DND-41 (cell line): ENCODE measurements around the gene DDIAS.
"Not testable (repeated sequence)": the region's sequence is repeated elsewhere in the genome, so short reads cannot be mapped to it uniquely, and the experiment has no call there.

Experiments
- ATAC-seq: fragments of 200-7000 bp; cut with Tn5 transposase; 3 replicates; pipeline ENCODE4 v1.9.1; 2021; ENCODE audit warnings: low read depth; ENCODE audit not compliant: insufficient read depth
- DNase-seq: peaks from one replicate; pipeline ENCODE4 v3.0.0-alpha.2; 2020
- H2AFZ ChIP-seq: 2 replicates; pipeline ENCODE4 v1.6.0; 2012; ENCODE audit warnings: low read depth, low read length
- H3K27ac ChIP-seq: 2 replicates; pipeline ENCODE4 v1.5.1; 2012; ENCODE audit warnings: low read length, inconsistent platforms
- H3K27me3 ChIP-seq: fragments of 200-600 bp; sonication (generic); 2 replicates; pipeline ENCODE4 v1.6.0; 2012; ENCODE audit warnings: low read length, mild to moderate bottlenecking, inconsistent platforms; ENCODE audit not compliant: insufficient read depth, poor library complexity
- H3K36me3 ChIP-seq: 2 replicates; pipeline ENCODE4 v1.5.1; 2012; ENCODE audit warnings: low read length, inconsistent platforms; ENCODE audit not compliant: insufficient read depth
- H3K4me1 ChIP-seq: 2 replicates; pipeline ENCODE4 v1.5.1; 2012; ENCODE audit warnings: mild to moderate bottlenecking, low read length; ENCODE audit not compliant: insufficient read depth
- H3K4me2 ChIP-seq: 2 replicates; pipeline ENCODE4 v1.6.0; 2012; ENCODE audit warnings: mild to moderate bottlenecking, moderate library complexity, low read length, inconsistent platforms; ENCODE audit not compliant: insufficient read depth
- H3K4me3 ChIP-seq, 2 experiments: fragments of 200-600 bp in 1 of 2; shearing (Covaris generic) in 1 of 2; 2 replicates each; pipeline ENCODE4 v1.5.1; 2012 to 2016; ENCODE audit warnings: inconsistent platforms in 2 of 2, low read length in 2 of 2, mild to moderate bottlenecking in 2 of 2, low read depth in 1 of 2, moderate library complexity in 1 of 2
- H3K79me2 ChIP-seq: 2 replicates; pipeline ENCODE4 v1.6.0; 2012; ENCODE audit warnings: low read length, inconsistent platforms; ENCODE audit not compliant: insufficient read depth
- H3K9ac ChIP-seq: 2 replicates; pipeline ENCODE4 v1.6.0; 2012; ENCODE audit warnings: low read depth, mild to moderate bottlenecking, inconsistent platforms, low read length, moderate library complexity
- H3K9me3 ChIP-seq: 2 replicates; pipeline ENCODE4 v1.5.1; 2012; ENCODE audit warnings: low read length, moderate library complexity, mild to moderate bottlenecking, inconsistent platforms; ENCODE audit not compliant: insufficient read depth, severe bottlenecking
- H4K20me1 ChIP-seq: 2 replicates; pipeline ENCODE4 v1.6.0; 2012; ENCODE audit warnings: low read length; ENCODE audit not compliant: insufficient read depth
- EZH2 ChIP-seq: IDR thresholded peaks from 3 replicates; pipeline ENCODE4 v1.6.1; 2012; ENCODE audit warnings: borderline replicate concordance, low read depth, mild to moderate bottlenecking, moderate library complexity, low read length, inconsistent platforms; ENCODE audit not compliant: severe bottlenecking
- TF ChIP-seq, protein P1 (sequence below): IDR thresholded peaks from 2 replicates; pipeline ENCODE4 v1.5.1; 2012; ENCODE audit warnings: borderline replicate concordance, low read length, moderate library complexity, mild to moderate bottlenecking; ENCODE audit not compliant: poor library complexity, severe bottlenecking; ENCODE audit errors: extremely low read depth

The DDIAS gene

GRCh38 chr11:82944198-82944597 lies 42.7 kb downstream of the DDIAS start:
- DNase-seq (no peak), ATAC-seq (no peak)
- Histone ChIP-seq H3K9me3 (no peaks in the 10 kb centered on the region), H3K4me3 (no peak overlapping the region), H3K79me2 (no peaks in the 10 kb centered on the region), H3K4me1 (no peaks in the 10 kb centered on the region), H3K27ac (no peak overlapping the region), H3K4me2 (no peak overlapping the region), H3K36me3 (no peaks in the 10 kb centered on the region), H3K9ac (no peak overlapping the region), H2AFZ (no peak overlapping the region), H3K27me3 (no peaks in the 10 kb centered on the region), H4K20me1 (no peaks in the 10 kb centered on the region)
- TF ChIP-seq EZH2, result no peak
- TF ChIP-seq, protein P1, sequence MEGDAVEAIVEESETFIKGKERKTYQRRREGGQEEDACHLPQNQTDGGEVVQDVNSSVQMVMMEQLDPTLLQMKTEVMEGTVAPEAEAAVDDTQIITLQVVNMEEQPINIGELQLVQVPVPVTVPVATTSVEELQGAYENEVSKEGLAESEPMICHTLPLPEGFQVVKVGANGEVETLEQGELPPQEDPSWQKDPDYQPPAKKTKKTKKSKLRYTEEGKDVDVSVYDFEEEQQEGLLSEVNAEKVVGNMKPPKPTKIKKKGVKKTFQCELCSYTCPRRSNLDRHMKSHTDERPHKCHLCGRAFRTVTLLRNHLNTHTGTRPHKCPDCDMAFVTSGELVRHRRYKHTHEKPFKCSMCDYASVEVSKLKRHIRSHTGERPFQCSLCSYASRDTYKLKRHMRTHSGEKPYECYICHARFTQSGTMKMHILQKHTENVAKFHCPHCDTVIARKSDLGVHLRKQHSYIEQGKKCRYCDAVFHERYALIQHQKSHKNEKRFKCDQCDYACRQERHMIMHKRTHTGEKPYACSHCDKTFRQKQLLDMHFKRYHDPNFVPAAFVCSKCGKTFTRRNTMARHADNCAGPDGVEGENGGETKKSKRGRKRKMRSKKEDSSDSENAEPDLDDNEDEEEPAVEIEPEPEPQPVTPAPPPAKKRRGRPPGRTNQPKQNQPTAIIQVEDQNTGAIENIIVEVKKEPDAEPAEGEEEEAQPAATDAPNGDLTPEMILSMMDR, result no peak

DNA sequence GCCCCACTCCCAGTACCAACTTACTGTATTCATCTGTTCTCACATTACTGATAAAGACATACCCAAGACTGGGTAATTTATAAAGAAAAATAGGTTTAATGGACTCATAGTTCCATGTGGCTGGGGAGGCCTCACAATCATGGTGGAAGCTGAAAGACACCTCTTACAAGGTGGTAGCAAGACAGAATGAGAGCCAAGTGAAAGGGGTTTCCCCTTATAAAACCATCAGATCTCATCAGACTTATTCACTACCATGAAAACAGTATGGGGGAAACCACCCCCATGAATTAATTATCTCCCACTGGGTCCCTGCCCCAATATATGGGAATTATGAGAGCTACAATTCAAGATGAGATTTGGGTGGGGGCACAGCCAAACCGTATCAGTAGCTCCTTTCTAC lies 43.5 kb downstream of the DDIAS start:
- not testable (repeated sequence) for H3K4me2 ChIP-seq, H3K27me3 ChIP-seq, H3K9me3 ChIP-seq, H3K4me1 ChIP-seq, H4K20me1 ChIP-seq, ATAC-seq, H3K27ac ChIP-seq, DNase-seq, H3K36me3 ChIP-seq, H3K9ac ChIP-seq, H2AFZ ChIP-seq, H3K4me3 ChIP-seq, H3K79me2 ChIP-seq

GRCh38 chr11:82945682-82946081 lies 44.1 kb downstream of the DDIAS start:
- H3K79me2 ChIP-seq, result no peaks in the 10 kb centered on the region
- no peaks in the 10 kb centered on the region for H3K36me3 ChIP-seq
- H3K4me1 ChIP-seq, result no peaks in the 10 kb centered on the region
- H2AFZ ChIP-seq, result no peak overlapping the region
- H3K4me3 ChIP-seq, result no peak overlapping the region
- DNase-seq (no peak), ATAC-seq (no peak)
- H4K20me1 ChIP-seq, result no peaks in the 10 kb centered on the region
- peaks cover 3% of the 10 kb centered on the region for H3K9me3 ChIP-seq
- H3K4me2 ChIP-seq, result no peak overlapping the region
- H3K9ac ChIP-seq, result no peak overlapping the region
- TF ChIP-seq, protein P1, result no peak
- TF ChIP-seq EZH2, result no peak
- no peaks in the 10 kb centered on the region for H3K27me3 ChIP-seq
- no peak overlapping the region for H3K27ac ChIP-seq

- TF ChIP-seq, protein P1, result no peak
- TF ChIP-seq EZH2, result no peak
- DNase-seq (no peak), ATAC-seq (no peak)
- H2AFZ ChIP-seq, result no peak overlapping the region
- no peaks in the 10 kb centered on the region for H3K27me3 ChIP-seq
- H4K20me1 ChIP-seq, result no peaks in the 10 kb centered on the region
- H3K4me1 ChIP-seq, result no peaks in the 10 kb centered on the region
- peaks cover 3% of the 10 kb centered on the region for H3K9me3 ChIP-seq
- no peaks in the 10 kb centered on the region for H3K79me2 ChIP-seq
- no peaks in the 10 kb centered on the region for H3K36me3 ChIP-seq
- H3K27ac ChIP-seq, result no peak overlapping the region
- H3K4me2 ChIP-seq, result no peak overlapping the region
- no peak overlapping the region for H3K4me3 ChIP-seq
- no peak overlapping the region for H3K9ac ChIP-seq
Observed at GRCh38 chr11:82949352-82949751, 47.8 kb downstream of the DDIAS start.

DNA sequence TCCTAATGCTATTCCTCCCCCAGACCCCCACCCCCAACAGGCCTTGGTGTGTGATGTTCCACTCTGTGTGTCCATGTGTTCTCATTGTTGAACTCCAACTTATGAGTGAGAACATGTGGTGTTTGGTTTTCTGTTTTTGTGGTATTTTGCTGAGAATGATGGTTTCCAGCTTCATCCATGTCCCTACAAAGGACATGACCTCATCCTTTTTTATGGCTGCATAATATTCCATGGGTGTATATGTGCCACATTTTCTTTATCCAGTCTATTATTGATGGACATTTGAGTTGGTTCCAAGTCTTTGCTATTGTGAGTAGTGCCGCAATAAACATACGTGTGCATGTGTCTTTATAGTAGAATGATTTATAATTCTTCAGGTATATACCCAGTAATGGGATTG lies 49.0 kb downstream of the DDIAS start:
- H2AFZ ChIP-seq, H3K4me2 ChIP-seq, H3K9me3 ChIP-seq, H3K27me3 ChIP-seq, H3K27ac ChIP-seq, H3K4me1 ChIP-seq, H3K4me3 ChIP-seq, DNase-seq, ATAC-seq, H3K79me2 ChIP-seq, H3K36me3 ChIP-seq, H4K20me1 ChIP-seq, H3K9ac ChIP-seq: not testable (repeated sequence)
